Heart right ventricle (tissue), 16 donors: ENCODE data around the gene ZNF610. TPM values are rescaled to one million over a fixed set of nuclear protein-coding genes. Genes with fewer than 3 reads are reported as not detected.
"Not testable (repeated sequence)": the region's sequence is repeated elsewhere in the genome, so short reads cannot be mapped to it uniquely, and the experiment has no call there.

Experiments used
- ATAC-seq, 8 donors: fragments of 200-7000 bp; cut with Tn5 transposase; one replicate each; pipeline ENCODE4 v1.9.1; 2020; ENCODE audit warnings: mild to moderate bottlenecking in 8 of 8, moderate library complexity in 8 of 8, moderate number of reproducible peaks in 1 of 8
- DNase-seq, 2 donors: peaks; one replicate each; pipeline ENCODE4 v3.0.0-alpha.2; 2020
- H3K27ac ChIP-seq, 10 donors: fragments of 200-600 bp; sonication (generic) in 2 of 10; one replicate each; pipeline versions ENCODE4 v1.5.0 to v1.8.0; 2020 to 2022; ENCODE audit warnings: mild to moderate bottlenecking in 3 of 10
- H3K27me3 ChIP-seq, 7 donors: fragments of 200-600 bp; one replicate each; pipeline ENCODE4 v1.8.0; 2021 to 2022; ENCODE audit warnings: mild to moderate bottlenecking in 2 of 7
- H3K36me3 ChIP-seq, 9 donors: fragments of 200-600 bp; sonication (generic) in 1 of 9; one replicate each; pipeline versions ENCODE4 v1.5.0 to v1.8.0; 2020 to 2022; ENCODE audit warnings: mild to moderate bottlenecking in 2 of 9
- H3K4me1 ChIP-seq, 9 donors: fragments of 200-600 bp; sonication (generic) in 1 of 9; one replicate each; pipeline versions ENCODE4 v1.5.0 to v1.8.0; 2020 to 2022; ENCODE audit warnings: mild to moderate bottlenecking in 4 of 9
- H3K4me3 ChIP-seq, 10 donors: fragments of 200-600 bp; sonication (generic) in 2 of 10; one replicate each; pipeline versions ENCODE4 v1.5.0 to v1.8.0; 2020 to 2022; ENCODE audit warnings: mild to moderate bottlenecking in 7 of 10, moderate library complexity in 2 of 10
- H3K9me3 ChIP-seq, 11 donors: fragments of 200-600 bp in 10 of 11; sonication (generic) in 2 of 11; one replicate each; pipeline versions ENCODE4 v1.5.0 to v1.8.0; 2013 to 2022; ENCODE audit warnings: mild to moderate bottlenecking in 2 of 11, control low read depth in 1 of 11, moderate library complexity in 1 of 11
- WGBS, 2 donors: extraction: QIAGEN DNeasy Blood & Tissue Kit; methylation state at CpG; one replicate each; pipeline ENCODE4 v1.1.7; 2013; ENCODE audit warnings: inconsistent platforms in 1 of 2; 5-methylcytosine and 5-hydroxymethylcytosine counted together
- intact Hi-C, 10 donors: fragments of 100-400 bp; cut with DNase I; formaldehyde crosslinking; loops; one replicate each; pipeline versions ENCODE4 v1.11.1 to v1.14.2; 2022
- polyA plus RNA-seq, 2 donors: library from polyadenylated mRNA; stranded (reverse); fragments of 200-250 nt; gene quantifications; one replicate each; pipeline ENCODE4 v1.2.3, GENCODE V29; 2013
- total RNA-seq, 10 donors: library from RNA; stranded (reverse); fragmentation: NEBNext Ultra II Directional in 3 of 10; extraction: Animal tissue kit (Norgen Biotek cat#: 25700) in 3 of 10; gene quantifications; one replicate each; pipeline versions ENCODE4 v1.2.1 to v1.2.4, GENCODE V29; 2021 to 2023
- TF ChIP-seq, protein P1 (sequence below), 9 donors: fragments of 200-600 bp; sonication (generic) in 2 of 9; IDR thresholded peaks; one replicate each; pipeline versions ENCODE4 v1.5.0 to v1.8.0; 2021 to 2022; ENCODE audit warnings: antibody characterized with exemption in 9 of 9, mild to moderate bottlenecking in 5 of 9, moderate library complexity in 1 of 9
- donor health status: Arrhythmogenic right ventricular cardiomyopathy.
- donor health status: ischemic (EF 13 %, LVEDD 7.1; RV severe dilation, severe dysfunction).
- donor health status: healthy with polysubstance abuse.
- donor health status: DM: no; HTN: yes; CAD: no.
- donor health status: DM: no; HTN: no; CAD: no.
- donor health status: ischemic (EF 25% LVEDD 6.9; RV normal size, moderate dysfunction).
- donor health status: ischemic (EF 25% LVEDD 5.7; RV mildly dilated, moderate dysfunction).
- donor health status: healthy.
- donor health status: DM: yes; HTN: yes; CAD: no.
- donor health status: Ischemic cardiomyopathy.
- donor health status: ischemic (EF 35%, LVEDD 5.7; RV mildly dilated, moderate dysfunction).
- donor health status: nonischemic (EF 11% LVEDD 7.7; RV severe dilation, severe dysfunction).
- donor health status: DM: yes; HTN: yes; CAD: no.
- donor health status: PGD.
- donor health status: ischemic (EF 29% LVEDD 5.4; RV normal size, mild dysfunction).
- donor health status: nonischemic (EF 23%, LVEDD 6.1; RV moderate dilation, normal function).

The ZNF610 gene
- total and polyA plus RNA-seq, 12 donors: 1.1 to 6.8 (median 3.7) TPM

DNA sequence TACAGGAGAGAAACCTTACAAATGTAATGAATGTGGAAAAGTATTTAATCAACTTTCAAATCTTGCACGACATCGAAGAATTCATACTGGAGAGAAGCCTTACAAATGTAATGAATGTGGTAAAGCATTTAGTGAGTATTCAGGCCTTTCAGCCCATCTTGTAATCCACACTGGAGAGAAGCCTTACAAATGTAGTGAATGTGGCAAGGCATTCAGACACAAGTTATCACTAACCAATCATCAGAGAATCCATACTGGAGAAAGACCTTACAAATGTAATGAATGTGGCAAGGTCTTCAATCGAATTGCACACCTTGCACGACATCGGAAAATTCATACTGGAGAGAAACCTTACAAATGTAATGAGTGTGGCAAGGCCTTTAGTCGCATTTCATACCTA is 13.6 kb upstream of the ZNF610 start:
- Histone ChIP-seq H3K36me3 (peaks cover 12 to 74% (median 63%) of the 10 kb centered on the region in 9 donors), H3K27me3 (no peaks in the 10 kb centered on the region), H3K4me3 (no peak overlapping the region), H3K4me1 (no peaks in the 10 kb centered on the region), H3K9me3 (peaks cover 5 to 100% (median 99%) of the 10 kb centered on the region in 11 donors), H3K27ac (no peak overlapping the region)
- WGBS, 2 donors: 98 to 99% methylated on average over 6 of the region's 6 CpGs
- ATAC-seq (no peak), DNase-seq (no peak)
- intact Hi-C loops: no loop called here
- TF ChIP-seq, protein P1, sequence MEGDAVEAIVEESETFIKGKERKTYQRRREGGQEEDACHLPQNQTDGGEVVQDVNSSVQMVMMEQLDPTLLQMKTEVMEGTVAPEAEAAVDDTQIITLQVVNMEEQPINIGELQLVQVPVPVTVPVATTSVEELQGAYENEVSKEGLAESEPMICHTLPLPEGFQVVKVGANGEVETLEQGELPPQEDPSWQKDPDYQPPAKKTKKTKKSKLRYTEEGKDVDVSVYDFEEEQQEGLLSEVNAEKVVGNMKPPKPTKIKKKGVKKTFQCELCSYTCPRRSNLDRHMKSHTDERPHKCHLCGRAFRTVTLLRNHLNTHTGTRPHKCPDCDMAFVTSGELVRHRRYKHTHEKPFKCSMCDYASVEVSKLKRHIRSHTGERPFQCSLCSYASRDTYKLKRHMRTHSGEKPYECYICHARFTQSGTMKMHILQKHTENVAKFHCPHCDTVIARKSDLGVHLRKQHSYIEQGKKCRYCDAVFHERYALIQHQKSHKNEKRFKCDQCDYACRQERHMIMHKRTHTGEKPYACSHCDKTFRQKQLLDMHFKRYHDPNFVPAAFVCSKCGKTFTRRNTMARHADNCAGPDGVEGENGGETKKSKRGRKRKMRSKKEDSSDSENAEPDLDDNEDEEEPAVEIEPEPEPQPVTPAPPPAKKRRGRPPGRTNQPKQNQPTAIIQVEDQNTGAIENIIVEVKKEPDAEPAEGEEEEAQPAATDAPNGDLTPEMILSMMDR (IDR thresholded peaks at IDR 0.05): no peak

DNA sequence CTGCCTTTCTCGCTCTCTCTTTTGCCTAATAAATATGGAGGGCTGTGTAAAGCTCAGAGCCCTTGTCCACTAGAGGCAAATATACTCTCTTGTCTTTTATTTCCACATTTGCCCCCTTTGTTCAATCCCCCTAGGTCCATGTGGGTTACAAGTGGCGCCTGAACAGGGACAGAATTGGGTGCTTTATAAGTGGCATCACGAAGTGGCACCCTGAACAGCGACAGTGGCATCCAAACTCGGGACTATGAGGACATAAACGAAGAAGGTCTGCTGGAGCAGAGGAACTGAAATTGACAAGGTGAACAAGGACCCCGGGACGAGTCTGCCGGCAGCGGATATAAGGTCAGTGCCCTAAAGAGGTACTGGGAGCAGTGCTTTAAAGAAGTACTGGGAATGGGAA is 4.3 kb upstream of the ZNF610 start:
- Histone ChIP-seq H3K27me3 (no peaks in the 10 kb centered on the region), H3K4me1 (peaks cover 0 to 8% (median 0%) of the 10 kb centered on the region in 9 donors), H3K36me3 (peaks cover 0 to 3% (median 0%) of the 10 kb centered on the region in 9 donors), H3K4me3 (no peak overlapping the region), H3K27ac (no peak overlapping the region), H3K9me3 (peaks cover 0 to 91% (median 53%) of the 10 kb centered on the region in 11 donors)
- DNase-seq (no peak), ATAC-seq (no peak)
- TF ChIP-seq, protein P1 (IDR thresholded peaks at IDR 0.05): no peak
- intact Hi-C loops: no loop called here
- WGBS, 2 donors: 87 to 93% methylated on average over 10 of the region's 10 CpGs

DNA sequence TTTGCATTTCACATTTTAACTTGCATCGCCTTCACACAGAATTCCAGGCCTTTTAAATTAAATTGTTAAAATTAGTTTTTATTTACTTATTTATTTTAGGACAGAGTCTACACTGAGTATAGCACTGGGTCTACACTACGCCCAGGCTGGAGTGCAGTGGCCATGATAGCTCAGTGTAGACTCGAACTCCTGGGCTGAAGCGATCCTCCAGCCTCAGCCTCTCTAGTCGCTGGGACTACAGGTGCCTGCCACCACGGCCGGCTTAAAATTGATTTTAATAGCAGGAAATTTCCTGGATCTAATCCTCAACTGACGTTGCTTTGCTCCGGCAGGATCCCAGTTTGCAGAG is 301 bp upstream of the ZNF610 start:
- no peaks in the 10 kb centered on the region for H3K27me3 ChIP-seq
- H3K4me3 ChIP-seq: peak overlapping the region; percentile 61 to 99 (median 78)
- intact Hi-C loops: loop anchor here in 3 of 10 donors (5.0 kb wide), 1 partner anchor 38 kb away; the partner anchor contains the start of gene ZNF480 (in 3 of the 3)
- ATAC-seq: peak in 7 of 8 donors; percentile 28 to 65 (median 49)
- TF ChIP-seq, protein P1 (IDR thresholded peaks at IDR 0.05): no peak
- H3K4me1 ChIP-seq: peaks cover 0 to 16% (median 0%) of the 10 kb centered on the region in 9 donors
- DNase-seq: no peak
- 46 to 48% methylated on average over 9 of the region's 9 CpGs for WGBS, 2 donors
- peak overlapping the region in 9 of 10 donors; percentile 74 to 92 (median 87) for H3K27ac ChIP-seq
- peaks cover 0 to 11% (median 0%) of the 10 kb centered on the region in 9 donors for H3K36me3 ChIP-seq
- peaks cover 0 to 65% (median 31%) of the 10 kb centered on the region in 11 donors for H3K9me3 ChIP-seq

DNA sequence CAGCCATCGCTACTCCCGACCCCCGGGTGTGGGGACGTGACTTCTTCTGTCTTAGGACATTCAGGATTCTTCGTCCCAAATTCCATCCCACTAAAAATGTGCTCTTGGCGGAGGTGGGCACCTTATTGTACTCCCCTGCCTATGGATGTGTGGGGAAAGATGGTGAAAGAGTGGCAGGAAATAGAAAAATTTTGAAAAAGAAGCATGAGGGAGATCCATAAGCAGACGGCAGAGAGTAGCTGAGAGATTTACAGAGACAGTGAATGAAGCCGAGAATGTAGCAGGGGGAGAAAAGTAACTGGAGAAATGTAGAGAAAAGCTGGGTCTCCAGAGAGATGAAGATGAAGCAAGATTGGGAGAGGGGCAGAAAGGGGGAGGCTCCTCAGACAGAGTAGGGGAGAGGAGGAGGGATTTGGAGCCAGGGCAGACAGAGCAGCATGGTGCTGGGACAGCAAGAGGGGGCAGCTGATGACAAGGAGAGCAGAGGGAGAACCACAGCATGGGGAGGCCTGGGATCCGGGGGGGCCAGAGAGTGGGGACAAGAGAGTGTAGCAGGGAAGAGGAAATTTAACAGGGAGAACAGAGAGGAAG is 843 bp downstream of the ZNF610 start:
- TF ChIP-seq, protein P1 (IDR thresholded peaks at IDR 0.05): no peak
- DNase-seq (no peak), ATAC-seq (peak in 1 of 8 donors; percentile 7)
- Histone ChIP-seq H3K27me3 (no peaks in the 10 kb centered on the region), H3K4me3 (peak overlapping the region; percentile 61 to 99 (median 78)), H3K27ac (peak overlapping the region in 9 of 10 donors; percentile 74 to 92 (median 87)), H3K4me1 (peaks cover 0 to 16% (median 0%) of the 10 kb centered on the region in 9 donors), H3K36me3 (peaks cover 0 to 13% (median 0%) of the 10 kb centered on the region in 9 donors), H3K9me3 (peaks cover 0 to 60% (median 19%) of the 10 kb centered on the region in 11 donors)
- 2 to 3% methylated on average over 9 of the region's 9 CpGs for WGBS, 2 donors
- intact Hi-C loops: loop anchor here in 3 of 10 donors (5.0 kb wide), 1 partner anchor 40 kb away; the partner anchor contains the start of gene ZNF480 (in 3 of the 3)

DNA sequence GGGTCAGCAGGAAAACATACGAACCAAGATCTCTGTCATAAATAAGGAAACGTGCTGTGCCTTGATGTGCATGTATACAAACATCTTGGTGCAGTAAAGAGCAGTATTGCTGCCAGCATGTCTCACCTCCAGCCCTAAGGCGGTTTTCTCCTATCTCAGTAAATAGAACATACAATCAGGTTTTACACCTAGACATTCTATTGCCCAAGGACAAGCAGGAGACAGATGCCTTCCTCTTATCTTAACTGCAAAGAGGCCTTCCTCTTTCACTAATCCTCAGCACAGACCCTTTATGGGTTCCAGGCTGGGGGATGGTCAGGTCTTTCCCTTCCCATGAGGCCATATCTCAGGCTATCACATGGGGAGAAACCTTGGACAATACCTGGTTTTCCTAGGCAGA is 3.0 kb downstream of the ZNF610 start:
- not testable (repeated sequence) for ATAC-seq, DNase-seq, H3K27ac ChIP-seq, H3K27me3 ChIP-seq, H3K4me3 ChIP-seq
- Histone ChIP-seq H3K4me1 (peaks cover 0 to 23% (median 3%) of the 10 kb centered on the region in 9 donors), H3K36me3 (peaks cover 0 to 17% (median 0%) of the 10 kb centered on the region in 9 donors), H3K9me3 (peaks cover 0 to 42% (median under 1%) of the 10 kb centered on the region in 11 donors)
- intact Hi-C loops: loop anchor here in 3 of 10 donors (5.0 kb wide), 1 partner anchor 42 kb away; the partner anchor contains the start of gene ZNF480 (in 3 of the 3)
- WGBS, 2 donors: 77 to 79% methylated on average over 3 of the region's 3 CpGs
